H9 (cell line): Measurements from ENCODE around the gene LYPD4. TPM values are rescaled to one million over a fixed set of nuclear protein-coding genes. Genes with fewer than 3 reads are reported as not detected.

Source experiments
- DNase-seq: peaks from one replicate; pipeline ENCODE4 v3.0.0-alpha.2; 2017
- H2AFZ ChIP-seq: one replicate; pipeline ENCODE4 v1.6.1; 2013; ENCODE audit warnings: mild to moderate bottlenecking, low read length, control low read depth, moderate library complexity
- H2AK5ac ChIP-seq: 2 replicates; pipeline ENCODE4 v1.6.1; 2013; ENCODE audit warnings: low read length, control low read depth, mixed read lengths; ENCODE audit not compliant: insufficient read length
- H2BK120ac ChIP-seq: one replicate; pipeline ENCODE4 v1.6.1; 2013; ENCODE audit warnings: low read depth, mild to moderate bottlenecking, low read length, control low read depth, inconsistent platforms; ENCODE audit not compliant: poor library complexity, severe bottlenecking
- H2BK12ac ChIP-seq: 2 replicates; pipeline ENCODE4 v1.6.1; 2013; ENCODE audit warnings: low read length, control low read depth, mixed read lengths, low read depth; ENCODE audit not compliant: insufficient read length
- H2BK15ac ChIP-seq: 2 replicates; pipeline ENCODE4 v1.6.1; 2013; ENCODE audit warnings: low read depth, low read length, control low read depth
- H2BK20ac ChIP-seq: one replicate; pipeline ENCODE4 v1.6.1; 2013; ENCODE audit warnings: low read depth, mild to moderate bottlenecking, low read length, control low read depth, inconsistent platforms; ENCODE audit not compliant: poor library complexity, severe bottlenecking
- H2BK5ac ChIP-seq: 2 replicates; pipeline ENCODE4 v1.6.1; 2013; ENCODE audit warnings: low read length, control low read depth, mixed read lengths; ENCODE audit not compliant: insufficient read length
- H3K14ac ChIP-seq: 2 replicates; pipeline ENCODE4 v1.6.1; 2013; ENCODE audit warnings: low read length, control low read depth; ENCODE audit not compliant: insufficient read depth
- H3K18ac ChIP-seq: 2 replicates; pipeline ENCODE4 v1.6.1; 2013; ENCODE audit warnings: low read depth, mild to moderate bottlenecking, mixed read lengths, low read length, control low read depth; ENCODE audit not compliant: insufficient read length
- H3K23ac ChIP-seq: 2 replicates; pipeline ENCODE4 v1.6.1; 2013; ENCODE audit warnings: low read length, control low read depth, mixed read lengths, low read depth; ENCODE audit not compliant: insufficient read length
- H3K23me2 ChIP-seq: 2 replicates; pipeline ENCODE4 v1.6.1; 2013; ENCODE audit warnings: low read depth, mild to moderate bottlenecking, mixed read lengths, low read length, control low read depth; ENCODE audit not compliant: insufficient read length, poor library complexity, severe bottlenecking
- H3K27ac ChIP-seq: 2 replicates; pipeline ENCODE4 v1.5.1; 2013; ENCODE audit warnings: low read length, control low read depth, mixed read lengths, low read depth; ENCODE audit not compliant: insufficient read length
- H3K27me3 ChIP-seq: 2 replicates; pipeline ENCODE4 v1.6.1; 2013; ENCODE audit warnings: low read length, control low read depth, inconsistent platforms; ENCODE audit not compliant: insufficient read depth
- H3K4ac ChIP-seq: 2 replicates; pipeline ENCODE4 v1.6.1; 2013; ENCODE audit warnings: low read depth, mild to moderate bottlenecking, control low read depth, inconsistent platforms, low read length, moderate library complexity
- H3K4me1 ChIP-seq: 2 replicates; pipeline ENCODE4 v1.6.1; 2013; ENCODE audit warnings: low read length, control low read depth, inconsistent platforms; ENCODE audit not compliant: insufficient read depth
- H3K4me2 ChIP-seq: 2 replicates; pipeline ENCODE4 v1.6.1; 2013; ENCODE audit warnings: low read length, control low read depth, mixed read lengths; ENCODE audit not compliant: insufficient read length, insufficient read depth
- H3K56ac ChIP-seq: 2 replicates; pipeline ENCODE4 v1.6.1; 2013; ENCODE audit warnings: low read depth, mild to moderate bottlenecking, mixed read lengths, low read length, control low read depth; ENCODE audit not compliant: insufficient read length
- H3K79me1 ChIP-seq: 2 replicates; pipeline ENCODE4 v1.6.1; 2013; ENCODE audit warnings: low read depth, mild to moderate bottlenecking, moderate library complexity, low read length, control low read depth, inconsistent platforms; ENCODE audit not compliant: insufficient read depth, poor library complexity, severe bottlenecking
- H3K79me2 ChIP-seq: 2 replicates; pipeline ENCODE4 v1.6.1; 2013; ENCODE audit warnings: low read length, control low read depth, inconsistent platforms; ENCODE audit not compliant: insufficient read depth
- H3K9ac ChIP-seq: 2 replicates; pipeline ENCODE4 v1.6.1; 2013; ENCODE audit warnings: low read length, control low read depth, mixed read lengths; ENCODE audit not compliant: insufficient read length; ENCODE audit errors: extremely low read depth
- H3K9me3 ChIP-seq: one replicate; pipeline ENCODE4 v1.6.1; 2013; ENCODE audit warnings: low read depth, low read length, inconsistent platforms; ENCODE audit not compliant: control insufficient read depth
- H3T11ph ChIP-seq: one replicate; pipeline ENCODE4 v1.6.1; 2013; ENCODE audit warnings: mild to moderate bottlenecking, low read length, control low read depth, inconsistent platforms
- H4K20me1 ChIP-seq: one replicate; pipeline ENCODE4 v1.6.1; 2013; ENCODE audit not compliant: control insufficient read depth, insufficient read length, insufficient read depth
- H4K5ac ChIP-seq: 2 replicates; pipeline ENCODE4 v1.6.1; 2013; ENCODE audit warnings: low read depth, mild to moderate bottlenecking, mixed read lengths, low read length, control low read depth; ENCODE audit not compliant: insufficient read length
- H4K8ac ChIP-seq: replicated peaks from 2 replicates; pipeline ENCODE4 v1.6.1; 2013; ENCODE audit warnings: low read length, control low read depth, mixed read lengths, low read depth; ENCODE audit not compliant: insufficient read length
- H4K91ac ChIP-seq: 2 replicates; pipeline ENCODE4 v1.6.1; 2013; ENCODE audit warnings: low read depth, mild to moderate bottlenecking, moderate library complexity, mixed read lengths, low read length, control low read depth; ENCODE audit not compliant: insufficient read length
- H3K27ac Mint-ChIP-seq, 3 experiments: 2 replicates in 2 of 3; 3 replicates in 1 of 3; pipeline ENCODE4 v1.8.0; 2020 to 2021; ENCODE audit warnings: mixed read lengths in 3 of 3, mild to moderate bottlenecking in 1 of 3, moderate library complexity in 1 of 3
- H3K27me3 Mint-ChIP-seq: 2 replicates; pipeline ENCODE4 v1.8.0; 2021; ENCODE audit warnings: low read depth, mild to moderate bottlenecking, moderate library complexity, mixed read lengths
- H3K36me3 Mint-ChIP-seq, 3 experiments: 2 replicates in 2 of 3; 3 replicates in 1 of 3; pipeline ENCODE4 v1.8.0; 2020 to 2021; ENCODE audit warnings: low read depth in 3 of 3, mixed read lengths in 3 of 3; ENCODE audit not compliant: insufficient read depth in 1 of 3
- H3K4me1 Mint-ChIP-seq, 2 experiments: 2 replicates each; pipeline ENCODE4 v1.8.0; 2020; ENCODE audit warnings: mixed read lengths in 2 of 2
- H3K4me3 Mint-ChIP-seq, 2 experiments: 2 replicates in 1 of 2; 3 replicates in 1 of 2; pipeline ENCODE4 v1.8.0; 2020 to 2021; ENCODE audit warnings: mild to moderate bottlenecking in 2 of 2, mixed read lengths in 2 of 2, moderate library complexity in 1 of 2
- H3K9me3 Mint-ChIP-seq, 2 experiments: 2 replicates in 1 of 2; 3 replicates in 1 of 2; pipeline ENCODE4 v1.8.0; 2020; ENCODE audit warnings: mild to moderate bottlenecking in 2 of 2, mixed read lengths in 2 of 2, moderate library complexity in 1 of 2
- CTCF ChIP-seq: fragments of 200-600 bp; sonication (generic); conservative IDR thresholded peaks from 3 replicates; pipeline ENCODE4 v1.8.0; 2021; ENCODE audit warnings: antibody characterized with exemption, mild to moderate bottlenecking
- WGBS: extraction: QIAGEN DNeasy Blood & Tissue Kit; methylation state at CpG from one replicate; pipeline ENCODE4 v1.1.7; 2013; ENCODE audit warnings: missing lambda C conversion rate, low lambda C conversion rate, mixed read lengths; ENCODE audit not compliant: insufficient read length; ENCODE audit errors: extremely low coverage; 5-methylcytosine and 5-hydroxymethylcytosine counted together
- total RNA-seq: library from RNA; stranded (reverse); gene quantifications from 2 replicates; pipeline ENCODE4 v1.2.1, GENCODE V29; 2021

The LYPD4 gene
- total RNA-seq, 1 experiment from 2014 or later: not detected

DNA sequence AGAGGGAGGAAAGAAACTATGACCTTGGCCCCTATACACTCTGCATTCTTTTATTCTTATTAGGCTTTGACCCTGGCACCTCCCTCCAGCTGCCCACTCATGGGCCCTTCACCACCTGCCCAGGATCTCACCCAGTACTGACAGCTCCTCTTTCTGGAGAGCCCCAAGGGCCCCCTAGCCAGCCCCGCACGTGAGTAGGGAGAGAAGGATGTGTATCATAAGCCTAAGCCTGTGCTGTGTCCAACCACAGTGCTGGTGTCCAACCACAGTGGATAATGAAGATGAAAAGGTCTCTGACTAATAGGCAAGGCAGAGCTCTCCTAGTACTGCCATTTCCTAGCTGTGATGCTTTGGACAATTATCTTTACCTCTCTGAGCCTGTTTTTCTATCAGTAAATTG is 4.6 kb upstream of the LYPD4 start:
- no peak overlapping the region for H2AFZ ChIP-seq
- H2BK15ac ChIP-seq: no peak overlapping the region
- H2BK120ac ChIP-seq: no peak overlapping the region
- H3K18ac ChIP-seq: no peak overlapping the region
- no peak overlapping the region for H3K4ac ChIP-seq
- no peak overlapping the region for H4K5ac ChIP-seq
- no peaks in the 10 kb centered on the region for H3K23me2 ChIP-seq
- no peak for DNase-seq
- no peaks in the 10 kb centered on the region for H3K27me3 ChIP-seq
- no peak overlapping the region for H4K91ac ChIP-seq
- Mint-ChIP-seq H3K27me3 (peaks cover 33% of the 10 kb centered on the region), H3K9me3 (peaks cover 9 to 39% of the 10 kb centered on the region in 2 experiments; a peak in 4 of 5 replicates), H3K4me3 (no peak overlapping the region), H3K27ac (no peak overlapping the region), H3K36me3 (peaks cover 0 to 5% (median 0%) of the 10 kb centered on the region in 3 experiments; a peak in 2 of 7 replicates), H3K4me1 (peaks cover 0 to 3% of the 10 kb centered on the region in 2 experiments; a peak in 2 of 4 replicates)
- no peak overlapping the region for H3T11ph ChIP-seq
- H3K56ac ChIP-seq: no peak overlapping the region
- no peak overlapping the region for H3K23ac ChIP-seq
- no peak overlapping the region for H2BK20ac ChIP-seq
- H4K20me1 ChIP-seq: no peaks in the 10 kb centered on the region
- H3K9ac ChIP-seq: no peak overlapping the region
- no peaks in the 10 kb centered on the region; the same call in 1 of the 2 replicates for H3K4me1 ChIP-seq
- H3K14ac ChIP-seq: no peak overlapping the region
- H3K79me1 ChIP-seq: no peaks in the 10 kb centered on the region
- TF ChIP-seq CTCF: no peak
- no peak overlapping the region for H2BK5ac ChIP-seq
- H3K79me2 ChIP-seq: no peaks in the 10 kb centered on the region
- H4K8ac ChIP-seq: no peak overlapping the region
- no peak overlapping the region for H2AK5ac ChIP-seq
- no peak overlapping the region for H3K4me2 ChIP-seq
- no CpG with 5 or more reads among the region's 2 CpGs for WGBS
- H2BK12ac ChIP-seq: no peak overlapping the region
- H3K9me3 ChIP-seq: no peaks in the 10 kb centered on the region
- H3K27ac ChIP-seq: no peak overlapping the region
